ENCODE results near the gene SETD5. TPM values are rescaled to one million over a fixed set of nuclear protein-coding genes. Genes with fewer than 3 reads are reported as not detected.

SETD5 gene
- total RNA-seq, 1 donor from 2014 or later: 99.5 TPM

- DNase-seq (ENCODE audit: low read depth): no peak
Measured at GRCh38 chr3:9388562-9389272, 8.7 kb upstream of the SETD5 start.

- no peak for DNase-seq (ENCODE audit: low read depth)
Measured at GRCh38 chr3:9390265-9390888, 7.0 kb upstream of the SETD5 start.

- DNase-seq (ENCODE audit: low read depth): no peak
Measured at GRCh38 chr3:9392041-9392440, 5.4 kb upstream of the SETD5 start.

- DNase-seq (ENCODE audit: low read depth): no peak
Measured at GRCh38 chr3:9395570-9396300, 1.7 kb upstream of the SETD5 start.

GRCh38 chr3:9396301-9396631, 1.1 kb upstream of the SETD5 start:
- DNase-seq (ENCODE audit: low read depth): peak; percentile 93

GRCh38 chr3:9396632-9397331, 633 bp upstream of the SETD5 start:
- DNase-seq (ENCODE audit: low read depth): peak; percentile 98

- no peak for DNase-seq (ENCODE audit: low read depth)
Measured at GRCh38 chr3:9397906-9398699, 688 bp downstream of the SETD5 start.

GRCh38 chr3:9398700-9399336, 1.4 kb downstream of the SETD5 start:
- DNase-seq (ENCODE audit: low read depth): peak; percentile 37

GRCh38 chr3:9399337-9399703, 1.9 kb downstream of the SETD5 start:
- DNase-seq (ENCODE audit: low read depth): no peak

- peak; percentile 86 for DNase-seq (ENCODE audit: low read depth)
Measured at GRCh38 chr3:9399746-9400145, 2.3 kb downstream of the SETD5 start.

- DNase-seq (ENCODE audit: low read depth): no peak
Measured at GRCh38 chr3:9400616-9401015, 3.2 kb downstream of the SETD5 start.

- no peak for DNase-seq (ENCODE audit: low read depth)
Measured at GRCh38 chr3:9401986-9402385, 4.6 kb downstream of the SETD5 start.

GRCh38 chr3:9402410-9403228, 5.2 kb downstream of the SETD5 start:
- no peak for DNase-seq (ENCODE audit: low read depth)

- DNase-seq (ENCODE audit: low read depth): no peak
Measured at GRCh38 chr3:9403463-9403862, 6.0 kb downstream of the SETD5 start.

GRCh38 chr3:9404680-9405079, 7.3 kb downstream of the SETD5 start:
- no peak for DNase-seq (ENCODE audit: low read depth)

- DNase-seq (ENCODE audit: low read depth): peak; percentile 87
Measured at GRCh38 chr3:9405756-9406155, 8.3 kb downstream of the SETD5 start.

GRCh38 chr3:9406856-9407626, 9.6 kb downstream of the SETD5 start:
- no peak for DNase-seq (ENCODE audit: low read depth)

- DNase-seq (ENCODE audit: low read depth): no peak
Measured at GRCh38 chr3:9408061-9408460, 10.6 kb downstream of the SETD5 start.

GRCh38 chr3:9408546-9408945, 11.1 kb downstream of the SETD5 start:
- no peak for DNase-seq (ENCODE audit: low read depth)

Measured in renal cortical epithelial cell (primary cell).